Measurements from ENCODE around the gene EML4. TPM values are rescaled to one million over a fixed set of nuclear protein-coding genes. Genes with fewer than 3 reads are reported as not detected.
A peak's percentile ranks its signal among the peaks of the same experiment; 100 is the strongest.

EML4 gene
- total and polyA plus RNA-seq, 2 donors (not counting 1 experiment from before 2014, with no cell fraction given) = 49.4 to 134 TPM

GRCh38 chr2:42296226-42296625 lies 127.1 kb downstream of the EML4 start:
- peak overlapping the region; percentile 13 for H3K4me2 ChIP-seq (replicated peaks; ENCODE audit: low read depth, low read length, poor library complexity, severe bottlenecking)
- ChIA-PET CTCF (no interaction called here), POLR2A (no interaction called here)
- Mint-ChIP-seq H3K4me1 (peaks cover 26% of the 10 kb centered on the region), H3K4me3 (peak overlapping the region; percentile 5), H3K27me3 (no peaks in the 10 kb centered on the region), H3K27ac (peak overlapping the region; percentile 46), H3K9me3 (ENCODE audit: insufficient read depth) (no peaks in the 10 kb centered on the region)
- H3K9me3 ChIP-seq (ENCODE audit: control extremely low read depth in 1 of 3, control insufficient read depth in 2 of 3, insufficient read depth in 1 of 3, low read length in 2 of 3) = no peaks in the 10 kb centered on the region
- peak; percentile 47 for ATAC-seq (ENCODE audit: low read depth)
- no CpG with 5 or more reads among the region's 2 CpGs for WGBS (ENCODE audit: insufficient coverage)
- H3K4me3 ChIP-seq (ENCODE audit: control extremely low read depth in 1 of 5, extremely low read depth in 1 of 5, insufficient read depth in 1 of 5, low read depth in 2 of 5, low read length in 4 of 5) = no peak overlapping the region
- H2AFZ ChIP-seq (ENCODE audit: insufficient read depth, low read depth, low read length, poor library complexity, severe bottlenecking) = no peak overlapping the region
- H3K4me1 ChIP-seq (ENCODE audit: control insufficient read depth in 2 of 2, insufficient read depth in 2 of 2, low read length in 2 of 2) = peaks cover 19 to 24% of the 10 kb centered on the region in 2 donors
- no peaks in the 10 kb centered on the region for H3K27me3 ChIP-seq (replicated peaks in 1 of 4; ENCODE audit: control extremely low read depth in 1 of 4, control insufficient read depth in 3 of 4, insufficient read depth in 4 of 4, low read length in 3 of 4)
- H4K20me1 ChIP-seq (ENCODE audit: control insufficient read depth, insufficient read depth, low read length, poor library complexity, severe bottlenecking) = no peaks in the 10 kb centered on the region
- H3K36me3 ChIP-seq (replicated peaks in 1 of 2; ENCODE audit: control extremely low read depth in 1 of 2, control insufficient read depth in 1 of 2, extremely low read depth in 1 of 2, insufficient read depth in 2 of 2, low read length in 1 of 2) = peaks cover 31 to 77% of the 10 kb centered on the region in 2 experiments
- intact Hi-C loops (cut with micrococcal nuclease) = loop anchor here (5.0 kb wide), 1 partner anchor 36 kb away; no protein-coding TSS in a partner anchor
- peak overlapping the region; percentile 14 to 60 for H3K27ac ChIP-seq (ENCODE audit: low read length in 2 of 2)
- peak overlapping the region; percentile 17 for H3K9ac ChIP-seq (ENCODE audit: low read length)
- peak; percentile 68 for DNase-seq
- no peaks in the 10 kb centered on the region for H3K79me2 ChIP-seq (ENCODE audit: control insufficient read depth, insufficient read depth, low read length)
- TF ChIP-seq CTCF (IDR thresholded peaks at IDR 0.05) (no peak), EZH2 (IDR thresholded peaks at IDR 0.05; ENCODE audit: borderline replicate concordance, insufficient read depth, low read depth, low read length, poor library complexity, severe bottlenecking) (no peak)

DNA sequence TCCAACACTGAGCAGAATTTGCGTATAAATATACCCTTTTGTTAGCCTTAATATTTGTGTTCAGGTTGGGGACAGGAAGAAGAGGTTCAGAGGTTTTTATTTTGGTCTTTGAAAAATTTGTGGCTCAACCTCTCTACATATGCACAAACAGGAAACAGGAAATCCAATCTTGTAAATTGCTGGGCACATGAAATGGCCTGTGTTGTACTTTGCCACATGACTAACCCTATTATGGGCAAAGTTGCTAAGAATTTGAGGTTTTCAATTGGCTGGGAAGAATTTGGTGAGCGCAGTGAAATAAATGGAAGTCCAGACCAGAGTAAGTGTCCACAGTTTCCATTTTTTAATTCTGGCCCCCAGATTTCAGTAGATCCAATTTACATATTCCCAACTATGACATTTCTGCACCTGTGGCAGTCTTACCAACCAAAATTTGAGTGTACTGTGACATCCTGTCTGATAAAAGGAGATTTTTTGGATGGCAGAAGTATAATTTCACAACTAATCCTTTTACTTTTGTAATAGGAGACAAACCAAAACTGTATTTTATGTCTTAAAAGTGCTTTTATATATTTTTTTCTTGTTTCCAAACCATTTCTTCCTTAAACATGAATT lies 128.3 kb downstream of the EML4 start:
- DNase-seq (peak; percentile 15), ATAC-seq (ENCODE audit: low read depth) (no peak)
- Histone ChIP-seq H4K20me1 (ENCODE audit: control insufficient read depth, insufficient read depth, low read length, poor library complexity, severe bottlenecking) (no peaks in the 10 kb centered on the region), H3K4me2 (replicated peaks; ENCODE audit: low read depth, low read length, poor library complexity, severe bottlenecking) (peak overlapping the region; percentile 27), H2AFZ (ENCODE audit: insufficient read depth, low read depth, low read length, poor library complexity, severe bottlenecking) (no peak overlapping the region), H3K4me1 (ENCODE audit: control insufficient read depth in 2 of 2, insufficient read depth in 2 of 2, low read length in 2 of 2) (peaks cover 19 to 24% of the 10 kb centered on the region in 2 donors), H3K9me3 (ENCODE audit: control extremely low read depth in 1 of 3, control insufficient read depth in 2 of 3, insufficient read depth in 1 of 3, low read length in 2 of 3) (no peaks in the 10 kb centered on the region), H3K79me2 (ENCODE audit: control insufficient read depth, insufficient read depth, low read length) (no peaks in the 10 kb centered on the region), H3K27me3 (replicated peaks in 1 of 4; ENCODE audit: control extremely low read depth in 1 of 4, control insufficient read depth in 3 of 4, insufficient read depth in 4 of 4, low read length in 3 of 4) (no peaks in the 10 kb centered on the region), H3K27ac (ENCODE audit: low read length in 2 of 2) (peak overlapping the region; percentile 12 to 60), H3K36me3 (replicated peaks in 1 of 2; ENCODE audit: control extremely low read depth in 1 of 2, control insufficient read depth in 1 of 2, extremely low read depth in 1 of 2, insufficient read depth in 2 of 2, low read length in 1 of 2) (peaks cover 26 to 73% of the 10 kb centered on the region in 2 experiments), H3K9ac (ENCODE audit: low read length) (no peak overlapping the region), H3K4me3 (ENCODE audit: control extremely low read depth in 1 of 5, extremely low read depth in 1 of 5, insufficient read depth in 1 of 5, low read depth in 2 of 5, low read length in 4 of 5) (no peak overlapping the region)
- Mint-ChIP-seq H3K27me3 (no peaks in the 10 kb centered on the region), H3K27ac (peak overlapping the region; percentile 54), H3K4me1 (peaks cover 26% of the 10 kb centered on the region), H3K4me3 (no peak overlapping the region), H3K9me3 (ENCODE audit: insufficient read depth) (no peaks in the 10 kb centered on the region)
- CTCF ChIA-PET = no interaction called here
- no peak for TF ChIP-seq CTCF (IDR thresholded peaks at IDR 0.05)
- no peak for TF ChIP-seq EZH2 (IDR thresholded peaks at IDR 0.05; ENCODE audit: borderline replicate concordance, insufficient read depth, low read depth, low read length, poor library complexity, severe bottlenecking)
- no CpG with 5 or more reads among the region's 2 CpGs for WGBS (ENCODE audit: insufficient coverage)
- intact Hi-C loops (cut with micrococcal nuclease) = loop anchor here (5.0 kb wide), 1 partner anchor 35 kb away; no protein-coding TSS in a partner anchor
- POLR2A ChIA-PET = no interaction called here
